SK-N-SH (cell line): ENCODE data around the gene TMEM131. TPM values are rescaled to one million over a fixed set of nuclear protein-coding genes. Genes with fewer than 3 reads are reported as not detected.

Experiments
- CTCF ChIA-PET: fragments of 300-600, 350-600 bp; formaldehyde crosslinking; extraction: SDS; loops from one replicate; lab custom pipeline; 2021; lab: Yijun Ruan, JAX
- POLR2A ChIA-PET: fragments of 350-600 bp; sonication (Branson Sonifier 250); formaldehyde crosslinking; extraction: SDS; loops from one replicate; lab custom pipeline; 2020; ENCODE audit warnings: antibody characterized with exemption, inconsistent platforms; lab: Yijun Ruan, JAX
- DNase-seq: peaks from one replicate; pipeline ENCODE4 v3.0.0; 2012
- H2AFZ ChIP-seq: fragments of 200-600 bp; sonication (generic); 2 replicates; pipeline ENCODE4 v1.8.1; 2016; ENCODE audit warnings: antibody characterized with exemption, mild to moderate bottlenecking, low read depth
- H3F3A ChIP-seq: fragments of 200-600 bp; sonication (generic); replicated peaks from 2 replicates; pipeline ENCODE3; 2016; ENCODE audit warnings: antibody characterized with exemption, mild to moderate bottlenecking; ENCODE audit not compliant: insufficient read depth
- H3K27ac ChIP-seq, 2 experiments: fragments of 200-500 bp in 1 of 2; fragments of 200-600 bp in 1 of 2; sonication (Bioruptor generic) in 1 of 2; sonication (generic), shearing (Covaris generic) in 1 of 2; 2 replicates each; pipeline versions ENCODE4 v1.5.1 to v1.6.1; 2014 to 2016; ENCODE audit warnings: low read depth in 2 of 2, inconsistent platforms in 1 of 2, low read length in 1 of 2, mild to moderate bottlenecking in 1 of 2, mixed read lengths in 1 of 2
- H3K27me3 ChIP-seq: fragments of 200-600 bp; sonication (generic), shearing (Covaris generic); 2 replicates; pipeline ENCODE4 v1.6.1; 2016; ENCODE audit warnings: mixed run types; ENCODE audit not compliant: insufficient read depth
- H3K36me3 ChIP-seq, 2 experiments: fragments of 200-500 bp in 1 of 2; fragments of 200-600 bp in 1 of 2; sonication (Bioruptor generic) in 1 of 2; sonication (generic) in 1 of 2; replicated peaks in 1 of 2; 2 replicates each; pipeline versions ENCODE3 to v1.5.1; 2014 to 2016; ENCODE audit warnings: low read length in 1 of 2, mild to moderate bottlenecking in 1 of 2; ENCODE audit not compliant: insufficient read depth in 2 of 2, control insufficient read depth in 1 of 2
- H3K4me1 ChIP-seq, 2 experiments: fragments of 200-500 bp in 1 of 2; fragments of 200-600 bp in 1 of 2; sonication (Bioruptor generic) in 1 of 2; sonication (generic), shearing (Covaris generic) in 1 of 2; 2 replicates each; pipeline versions ENCODE4 v1.5.1 to v1.6.1; 2014 to 2016; ENCODE audit warnings: low read depth in 1 of 2, low read length in 1 of 2, mixed run types in 1 of 2; ENCODE audit not compliant: insufficient read depth in 2 of 2, control insufficient read depth in 1 of 2
- H3K4me2 ChIP-seq: fragments of 200-600 bp; sonication (generic), shearing (Covaris generic); 2 replicates; pipeline ENCODE4 v1.6.1; 2017; ENCODE audit warnings: mixed run types
- H3K4me3 ChIP-seq, 2 experiments: fragments of 200-500 bp in 1 of 2; fragments of 200-600 bp in 1 of 2; sonication (Bioruptor generic) in 1 of 2; sonication (generic), shearing (Covaris generic) in 1 of 2; 2 replicates each; pipeline versions ENCODE4 v1.5.1 to v1.8.1; 2014 to 2016; ENCODE audit warnings: low read depth in 2 of 2, inconsistent platforms in 1 of 2, low read length in 1 of 2, mild to moderate bottlenecking in 1 of 2, mixed read lengths in 1 of 2, moderate library complexity in 1 of 2
- H3K79me2 ChIP-seq: fragments of 200-600 bp; sonication (generic); 2 replicates; pipeline ENCODE4 v1.8.1; 2017; ENCODE audit warnings: mild to moderate bottlenecking; ENCODE audit not compliant: insufficient read depth
- H3K9ac ChIP-seq: fragments of 200-600 bp; sonication (generic); 2 replicates; pipeline ENCODE4 v1.6.1; 2017; ENCODE audit warnings: mixed run types
- H3K9me2 ChIP-seq: fragments of 200-600 bp; sonication (generic); 2 replicates; pipeline ENCODE4 v1.6.1; 2017; ENCODE audit warnings: mixed run types
- H3K9me3 ChIP-seq: fragments of 200-600 bp; sonication (generic); 2 replicates; pipeline ENCODE4 v1.6.1; 2017; ENCODE audit warnings: mixed run types, mild to moderate bottlenecking, moderate library complexity
- H4K20me1 ChIP-seq: fragments of 200-600 bp; sonication (generic); 2 replicates; pipeline ENCODE4 v1.6.1; 2017; ENCODE audit warnings: mild to moderate bottlenecking, mixed run types; ENCODE audit not compliant: insufficient read depth
- ELF1 ChIP-seq: IDR thresholded peaks from 2 replicates; pipeline ENCODE4 v1.4.0; 2012
- FOSL2 ChIP-seq: IDR thresholded peaks from 2 replicates; pipeline ENCODE4 v1.4.0; 2012; ENCODE audit warnings: low read depth, mild to moderate bottlenecking, moderate library complexity, borderline replicate concordance
- NRF1 ChIP-seq: IDR thresholded peaks from 2 replicates; pipeline ENCODE4 v1.6.1; 2012; ENCODE audit warnings: low read depth, mild to moderate bottlenecking, low read length
- RAD21 ChIP-seq: IDR thresholded peaks from 2 replicates; pipeline ENCODE4 v1.6.1; 2012; ENCODE audit warnings: mild to moderate bottlenecking, low read length
- RCOR1 ChIP-seq: fragments of 150-350 bp; IDR thresholded peaks from 2 replicates; pipeline ENCODE4 v1.6.1; 2017; ENCODE audit warnings: antibody characterized with exemption, low read length
- TAF1 ChIP-seq: IDR thresholded peaks from 2 replicates; pipeline ENCODE4 v1.6.1; 2012; ENCODE audit warnings: low read depth, mild to moderate bottlenecking, low read length, moderate library complexity, borderline replicate concordance
- TCF12 ChIP-seq: IDR thresholded peaks from 2 replicates; pipeline ENCODE4 v1.4.0; 2012
- YY1 ChIP-seq: IDR thresholded peaks from 2 replicates; pipeline ENCODE4 v1.4.0; 2012; ENCODE audit warnings: low read depth, mild to moderate bottlenecking
- WGBS: methylation state at CpG from one replicate; pipeline ENCODE4 v1.1.6; 2017; ENCODE audit warnings: low lambda C conversion rate; 5-methylcytosine and 5-hydroxymethylcytosine counted together
- polyA plus RNA-seq, 3 experiments: library from polyadenylated mRNA; depleted of rRNA; stranded (reverse); fragments of >200 nt; gene quantifications; 2 replicates each; pipeline ENCODE4 v1.2.3, GENCODE V29; 2012
- small RNA-seq, 7 experiments: library from RNA; depleted of rRNA; stranded (forward); fragments of <200 nt; gene quantifications; one replicate each; pipeline ENCODE3, GENCODE V24; 2012

TMEM131 gene
- polyA plus RNA-seq, 1 of the 3 experiments (the other 2 are of a cell fraction), result 9.1 TPM

DNA sequence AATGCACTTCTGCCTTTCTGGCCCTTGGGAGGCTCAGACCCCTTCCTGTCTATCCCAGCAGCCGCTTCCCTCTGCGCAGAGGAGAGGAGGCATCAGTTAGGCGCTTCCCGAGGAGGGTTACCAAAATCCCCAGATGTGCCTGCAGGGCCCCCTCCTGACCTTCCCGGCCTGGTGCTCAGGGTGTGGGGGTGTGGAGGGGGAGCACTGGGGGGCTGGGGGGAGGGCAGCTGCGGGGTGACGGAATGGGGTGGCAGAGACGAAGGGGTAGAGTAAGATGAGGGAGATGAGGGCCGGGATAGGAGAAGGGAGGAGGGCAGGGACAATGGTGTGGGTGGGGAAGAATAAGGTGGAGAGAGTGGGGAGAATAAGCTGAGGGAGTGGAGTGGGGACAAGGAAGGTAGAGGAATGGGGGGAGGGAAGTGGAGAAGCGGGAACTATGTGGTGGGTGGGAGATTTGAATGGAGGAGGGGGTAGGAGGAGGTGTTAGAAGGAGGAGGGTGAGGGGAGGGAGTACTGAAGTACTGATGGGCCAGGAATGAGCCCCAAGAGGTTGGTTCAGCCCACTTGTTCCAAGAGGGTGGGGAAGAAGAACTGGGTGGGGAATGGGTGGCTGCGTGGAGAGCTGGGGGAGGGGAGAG lies 288.9 kb downstream of the TMEM131 start:
- Histone ChIP-seq H3K9me2 (no peaks in the 10 kb centered on the region), H3K36me3 (no peaks in the 10 kb centered on the region), H3K9me3 (no peaks in the 10 kb centered on the region), H3K4me1 (peaks cover 0 to 5% of the 10 kb centered on the region in 2 experiments; a peak in 1 of 4 replicates), H2AFZ (no peak overlapping the region), H4K20me1 (no peaks in the 10 kb centered on the region), H3K27ac (no peak overlapping the region), H3K27me3 (no peaks in the 10 kb centered on the region), H3K79me2 (no peaks in the 10 kb centered on the region), H3K4me2 (no peak overlapping the region), H3F3A (no peaks in the 10 kb centered on the region), H3K9ac (no peak overlapping the region), H3K4me3 (no peak overlapping the region)
- no peak for DNase-seq
- TF ChIP-seq TCF12 (no peak), ELF1 (no peak), FOSL2 (no peak), RAD21 (no peak), NRF1 (no peak), YY1 (no peak), TAF1 (no peak), RCOR1 (no peak)
- ChIA-PET POLR2A (no interaction called here), CTCF (interaction anchor here (1.0 to 8.1 kb wide), 5 partner anchors 9 to 678 kb away, joined by 3 to 90 read pairs (median 7); no protein-coding TSS in a partner anchor)
- WGBS, result 50% methylated on average over 11 of the region's 11 CpGs

Small RNA genes lying within 50 kb of the gene (small RNA-seq; reads per million reads assigned to genes)
- gene HMGN1P36 (0 reads per million in 7 experiments), gene RNU7-96P (0 reads per million in 7 experiments)

Other genes with a start within 250 kb of the TMEM131 start
- not detected in 2 replicates for gene VWA3B, start 91.2 kb upstream of the TMEM131 start, polyA plus RNA-seq (2012; rRNA removed)